Measurements from ENCODE around the gene HBS1L. TPM values are rescaled to one million over a fixed set of nuclear protein-coding genes. Genes with fewer than 3 reads are reported as not detected.

HBS1L gene
- total and polyA plus RNA-seq, 2 experiments from 2014 or later = 43.0 to 70.6 TPM

GRCh38 chr6:134921276-134921675 is 133.3 kb downstream of the HBS1L start:
- no peaks in the 10 kb centered on the region for H3K9me2 ChIP-seq (replicated peaks; ENCODE audit: insufficient read depth)
- no peaks in the 10 kb centered on the region for H3K27me3 ChIP-seq
- H3K79me2 ChIP-seq = no peaks in the 10 kb centered on the region
- no peak overlapping the region for H3K27ac ChIP-seq
- no peak overlapping the region for H3K4me2 ChIP-seq
- TF ChIP-seq CTCF (IDR thresholded peaks at IDR 0.05; ENCODE audit: poor library complexity) = no peak
- TF ChIP-seq EZH2phosphoT487 (IDR thresholded peaks at IDR 0.05; ENCODE audit: low read depth, severe bottlenecking, unreplicated experiment) = no peak
- no peak for TF ChIP-seq EZH2 (IDR thresholded peaks at IDR 0.05; ENCODE audit: borderline replicate concordance)
- H3K4me1 ChIP-seq (ENCODE audit: insufficient read depth) = no peaks in the 10 kb centered on the region
- no peaks in the 10 kb centered on the region for H4K20me1 ChIP-seq (ENCODE audit: insufficient read depth, poor library complexity, severe bottlenecking)
- no peaks in the 10 kb centered on the region for H3K36me3 ChIP-seq (replicated peaks; ENCODE audit: insufficient read depth, low read depth)
- H3K4me3 ChIP-seq = no peak overlapping the region
- 88% methylated on average over 5 of the region's 5 CpGs for WGBS (ENCODE audit: low lambda C conversion rate, missing lambda C conversion rate)
- no peak for DNase-seq (ENCODE audit: low spot score)
- no peak overlapping the region for H2AFZ ChIP-seq
- no peaks in the 10 kb centered on the region for H3K9me3 ChIP-seq (ENCODE audit: low read depth)

GRCh38 chr6:134920422-134920821 is 134.2 kb downstream of the HBS1L start:
- WGBS (ENCODE audit: low lambda C conversion rate, missing lambda C conversion rate) = 82% methylated on average over 2 of the region's 2 CpGs
- no peaks in the 10 kb centered on the region for H3K4me1 ChIP-seq (ENCODE audit: insufficient read depth)
- H3K9me3 ChIP-seq (ENCODE audit: low read depth) = no peaks in the 10 kb centered on the region
- no peak overlapping the region for H2AFZ ChIP-seq
- no peaks in the 10 kb centered on the region for H3K79me2 ChIP-seq
- H4K20me1 ChIP-seq (ENCODE audit: insufficient read depth, poor library complexity, severe bottlenecking) = no peaks in the 10 kb centered on the region
- H3K9me2 ChIP-seq (replicated peaks; ENCODE audit: insufficient read depth) = no peaks in the 10 kb centered on the region
- TF ChIP-seq CTCF (IDR thresholded peaks at IDR 0.05; ENCODE audit: poor library complexity) (no peak), EZH2phosphoT487 (IDR thresholded peaks at IDR 0.05; ENCODE audit: low read depth, severe bottlenecking, unreplicated experiment) (no peak), EZH2 (IDR thresholded peaks at IDR 0.05; ENCODE audit: borderline replicate concordance) (no peak)
- H3K27me3 ChIP-seq = no peaks in the 10 kb centered on the region
- no peaks in the 10 kb centered on the region for H3K36me3 ChIP-seq (replicated peaks; ENCODE audit: insufficient read depth, low read depth)
- no peak overlapping the region for H3K27ac ChIP-seq
- H3K4me3 ChIP-seq = no peak overlapping the region
- DNase-seq (ENCODE audit: low spot score) = no peak
- no peak overlapping the region for H3K4me2 ChIP-seq

GRCh38 chr6:134918418-134918961 is 136.1 kb downstream of the HBS1L start:
- Histone ChIP-seq H3K4me1 (ENCODE audit: insufficient read depth) (no peaks in the 10 kb centered on the region), H3K9me2 (replicated peaks; ENCODE audit: insufficient read depth) (no peaks in the 10 kb centered on the region), H3K27ac (no peak overlapping the region), H3K27me3 (no peaks in the 10 kb centered on the region), H3K36me3 (replicated peaks; ENCODE audit: insufficient read depth, low read depth) (no peaks in the 10 kb centered on the region), H3K9me3 (ENCODE audit: low read depth) (no peaks in the 10 kb centered on the region), H3K79me2 (no peaks in the 10 kb centered on the region), H3K4me3 (no peak overlapping the region), H4K20me1 (ENCODE audit: insufficient read depth, poor library complexity, severe bottlenecking) (no peaks in the 10 kb centered on the region), H3K4me2 (no peak overlapping the region), H2AFZ (no peak overlapping the region)
- 94% methylated on average over 17 of the region's 17 CpGs for WGBS (ENCODE audit: low lambda C conversion rate, missing lambda C conversion rate)
- no peak for DNase-seq (ENCODE audit: low spot score)
- TF ChIP-seq EZH2phosphoT487 (IDR thresholded peaks at IDR 0.05; ENCODE audit: low read depth, severe bottlenecking, unreplicated experiment) (no peak), CTCF (IDR thresholded peaks at IDR 0.05; ENCODE audit: poor library complexity) (no peak), EZH2 (IDR thresholded peaks at IDR 0.05; ENCODE audit: borderline replicate concordance) (no peak)

All from hepatocyte (in vitro differentiated cells).